Fibroblast of lung (primary cell): ENCODE measurements around the gene CYSTM1. TPM values are rescaled to one million over a fixed set of nuclear protein-coding genes. Genes with fewer than 3 reads are reported as not detected.

Experiments
- DNase-seq, 2 donors: peaks; one replicate each; pipeline versions ENCODE4 v3.0.0 to v3.0.0-alpha.2; 2010; ENCODE audit warnings: low read depth in 2 of 2
- H2AFZ ChIP-seq: 2 replicates; pipeline ENCODE4 v1.5.1; 2012; ENCODE audit warnings: low read length, control low read depth, inconsistent platforms
- H3K27ac ChIP-seq: 2 replicates; pipeline ENCODE4 v1.5.1; 2011; ENCODE audit warnings: low read length, control low read depth; ENCODE audit not compliant: insufficient read depth
- H3K27me3 ChIP-seq: 2 replicates; pipeline ENCODE4 v1.5.1; 2011; ENCODE audit warnings: mild to moderate bottlenecking, low read length; ENCODE audit not compliant: control insufficient read depth, insufficient read depth
- H3K36me3 ChIP-seq: 2 replicates; pipeline ENCODE4 v1.5.1; 2011; ENCODE audit warnings: low read length; ENCODE audit not compliant: control insufficient read depth, insufficient read depth
- H3K4me1 ChIP-seq: 2 replicates; pipeline ENCODE4 v1.5.1; 2011; ENCODE audit warnings: low read length; ENCODE audit not compliant: control insufficient read depth, insufficient read depth; ENCODE audit errors: extremely low read depth
- H3K4me2 ChIP-seq: 2 replicates; pipeline ENCODE4 v1.5.1; 2011; ENCODE audit warnings: low read length, control low read depth; ENCODE audit not compliant: insufficient read depth; ENCODE audit errors: extremely low read depth
- H3K4me3 ChIP-seq, 4 experiments: fragments of 200-600 bp in 1 of 4; sonication (generic) in 1 of 4; replicated peaks in 1 of 4; 2 replicates each; pipeline ENCODE4 v1.5.1; 2011 to 2016; ENCODE audit warnings: low read length in 4 of 4, low read depth in 3 of 4, mild to moderate bottlenecking in 3 of 4, control low read depth in 2 of 4, inconsistent platforms in 1 of 4, mixed read lengths in 1 of 4; ENCODE audit not compliant: insufficient read depth in 1 of 4; ENCODE audit errors: control extremely low read depth in 1 of 4
- H3K79me2 ChIP-seq: 2 replicates; pipeline ENCODE4 v1.5.1; 2012; ENCODE audit warnings: mild to moderate bottlenecking, low read length, inconsistent platforms; ENCODE audit not compliant: control insufficient read depth, insufficient read depth
- H3K9ac ChIP-seq: 2 replicates; pipeline ENCODE4 v1.5.1; 2011; ENCODE audit warnings: mild to moderate bottlenecking, low read length, control low read depth; ENCODE audit not compliant: insufficient read depth
- H3K9me3 ChIP-seq: 2 replicates; pipeline ENCODE4 v1.5.1; 2012; ENCODE audit warnings: low read depth, low read length; ENCODE audit not compliant: control insufficient read depth, insufficient read depth
- H4K20me1 ChIP-seq: 2 replicates; pipeline ENCODE4 v1.5.1; 2011; ENCODE audit warnings: low read length; ENCODE audit not compliant: control insufficient read depth, insufficient read depth; ENCODE audit errors: extremely low read depth
- EZH2 ChIP-seq: IDR thresholded peaks from 2 replicates; pipeline ENCODE4 v1.5.1; 2012; ENCODE audit warnings: low read length, control low read depth, mild to moderate bottlenecking; ENCODE audit errors: missing control alignments
- polyA plus RNA-seq, 2 donors: library from polyadenylated mRNA; depleted of rRNA in 1 of 2; stranded (reverse) in 1 of 2; unstranded in 1 of 2; fragments of >200 nt; gene quantifications; 2 replicates each; pipeline ENCODE4 v1.2.1, GENCODE V29; 2011 to 2012; ENCODE audit warnings: missing spikeins in 1 of 2
- total RNA-seq: library from RNA; depleted of rRNA; stranded (reverse); fragments of >200 nt; gene quantifications from 2 replicates; pipeline ENCODE4 v1.2.1, GENCODE V29; 2014
- TF ChIP-seq, protein P1 (sequence below), 2 donors: IDR thresholded peaks in 1 of 2; conservative IDR thresholded peaks in 1 of 2; 1 replicate in 1 of 2; 2 replicates in 1 of 2; pipeline ENCODE4 v1.5.1; 2011 to 2012; ENCODE audit warnings: low read length in 2 of 2, control low read depth in 1 of 2, inconsistent platforms in 1 of 2, low read depth in 1 of 2, mild to moderate bottlenecking in 1 of 2

CYSTM1 gene
- total and polyA plus RNA-seq, 2 donors (not counting 1 experiment from before 2014, with no cell fraction given), result 24.3 to 35.8 TPM

DNA sequence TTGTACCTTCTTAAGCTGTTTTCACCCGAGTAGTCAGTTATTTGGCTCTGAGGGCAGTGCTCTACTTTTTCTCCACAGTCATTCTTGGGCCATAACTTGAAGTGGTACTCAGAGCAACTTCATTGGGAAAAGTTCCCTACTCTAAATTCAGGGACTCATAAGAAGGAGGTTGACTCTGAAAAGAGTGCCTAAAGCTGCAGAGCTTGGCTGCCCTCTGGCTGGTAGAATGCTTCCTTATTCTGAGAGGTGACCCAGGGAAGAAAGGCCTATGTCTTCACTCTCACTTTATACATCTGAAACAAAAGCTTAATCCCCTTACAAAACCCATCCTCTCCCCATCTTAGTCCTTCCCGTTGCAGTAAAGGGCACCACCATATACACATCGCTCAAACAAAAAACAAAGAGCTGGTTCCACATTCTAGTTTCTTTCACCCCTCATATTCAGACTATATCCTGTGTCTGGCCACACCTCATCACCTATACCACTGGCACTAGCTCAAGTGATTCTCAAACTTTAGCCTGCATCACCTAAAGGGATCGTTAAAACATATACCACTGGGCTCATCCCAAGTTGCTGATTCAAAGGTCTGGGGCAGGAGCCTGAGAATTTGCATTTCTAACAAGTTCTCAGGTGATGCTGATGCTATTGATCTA lies 41.3 kb upstream of the CYSTM1 start:
- TF ChIP-seq, protein P1, sequence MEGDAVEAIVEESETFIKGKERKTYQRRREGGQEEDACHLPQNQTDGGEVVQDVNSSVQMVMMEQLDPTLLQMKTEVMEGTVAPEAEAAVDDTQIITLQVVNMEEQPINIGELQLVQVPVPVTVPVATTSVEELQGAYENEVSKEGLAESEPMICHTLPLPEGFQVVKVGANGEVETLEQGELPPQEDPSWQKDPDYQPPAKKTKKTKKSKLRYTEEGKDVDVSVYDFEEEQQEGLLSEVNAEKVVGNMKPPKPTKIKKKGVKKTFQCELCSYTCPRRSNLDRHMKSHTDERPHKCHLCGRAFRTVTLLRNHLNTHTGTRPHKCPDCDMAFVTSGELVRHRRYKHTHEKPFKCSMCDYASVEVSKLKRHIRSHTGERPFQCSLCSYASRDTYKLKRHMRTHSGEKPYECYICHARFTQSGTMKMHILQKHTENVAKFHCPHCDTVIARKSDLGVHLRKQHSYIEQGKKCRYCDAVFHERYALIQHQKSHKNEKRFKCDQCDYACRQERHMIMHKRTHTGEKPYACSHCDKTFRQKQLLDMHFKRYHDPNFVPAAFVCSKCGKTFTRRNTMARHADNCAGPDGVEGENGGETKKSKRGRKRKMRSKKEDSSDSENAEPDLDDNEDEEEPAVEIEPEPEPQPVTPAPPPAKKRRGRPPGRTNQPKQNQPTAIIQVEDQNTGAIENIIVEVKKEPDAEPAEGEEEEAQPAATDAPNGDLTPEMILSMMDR (conservative IDR thresholded peaks at IDR 0.05 in 1 of 2, IDR thresholded peaks at IDR 0.05 in 1 of 2; ENCODE audit: low read depth in 1 of 2, low read length in 2 of 2), result no peak
- TF ChIP-seq EZH2, result no peak
- H3K79me2 ChIP-seq, result no peaks in the 10 kb centered on the region
- H3K4me1 ChIP-seq, result peaks cover 12% of the 10 kb centered on the region
- H3K9me3 ChIP-seq, result no peaks in the 10 kb centered on the region
- no peak overlapping the region for H2AFZ ChIP-seq
- no peak overlapping the region for H3K4me3 ChIP-seq
- no peak for DNase-seq
- H3K4me2 ChIP-seq, result no peak overlapping the region
- H3K27ac ChIP-seq, result no peak overlapping the region
- no peaks in the 10 kb centered on the region for H3K36me3 ChIP-seq
- H3K9ac ChIP-seq, result no peak overlapping the region
- H4K20me1 ChIP-seq, result no peaks in the 10 kb centered on the region
- H3K27me3 ChIP-seq, result no peaks in the 10 kb centered on the region

DNA sequence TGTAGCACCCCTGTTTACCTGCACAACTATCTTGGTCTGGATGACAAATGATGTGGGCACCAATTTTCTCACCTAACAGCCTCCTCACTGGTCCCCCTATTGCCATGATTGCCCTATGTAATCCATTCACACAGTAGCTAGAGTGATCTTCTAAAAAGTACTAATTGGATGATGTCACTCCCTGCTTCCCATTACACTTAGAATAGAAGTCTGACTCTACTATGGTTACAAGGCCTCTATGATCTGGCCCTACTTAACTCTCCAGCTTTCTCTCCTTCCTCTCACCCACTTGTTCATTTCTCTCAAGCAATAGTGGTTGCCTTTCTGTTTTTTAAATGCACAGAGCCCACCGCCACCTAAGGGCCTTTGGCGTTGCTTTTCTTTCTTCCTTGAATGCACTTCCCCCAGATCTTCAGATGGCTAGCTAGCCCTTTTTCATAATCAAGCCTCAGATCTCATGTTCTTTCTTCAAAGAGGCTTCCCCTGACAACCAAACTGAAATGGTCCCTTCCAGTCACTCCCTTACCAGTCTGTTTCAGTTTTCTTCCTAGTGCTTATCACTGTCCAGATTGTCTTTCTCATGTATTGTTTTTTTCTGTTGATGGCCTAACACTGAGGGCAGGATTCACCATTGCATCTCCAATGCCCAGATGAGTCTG lies 40.6 kb upstream of the CYSTM1 start:
- TF ChIP-seq, protein P1 (conservative IDR thresholded peaks at IDR 0.05 in 1 of 2, IDR thresholded peaks at IDR 0.05 in 1 of 2; ENCODE audit: low read depth in 1 of 2, low read length in 2 of 2), result no peak
- TF ChIP-seq EZH2, result no peak

GRCh38 chr5:140135127-140135526 lies 39.9 kb upstream of the CYSTM1 start:
- Histone ChIP-seq H2AFZ (no peak overlapping the region), H3K79me2 (no peaks in the 10 kb centered on the region), H3K27me3 (no peaks in the 10 kb centered on the region), H3K36me3 (no peaks in the 10 kb centered on the region), H3K9me3 (no peaks in the 10 kb centered on the region), H4K20me1 (no peaks in the 10 kb centered on the region), H3K27ac (no peak overlapping the region), H3K4me1 (peaks cover 12% of the 10 kb centered on the region), H3K4me3 (no peak overlapping the region), H3K4me2 (no peak overlapping the region), H3K9ac (no peak overlapping the region)
- DNase-seq, result no peak
- TF ChIP-seq, protein P1 (conservative IDR thresholded peaks at IDR 0.05 in 1 of 2, IDR thresholded peaks at IDR 0.05 in 1 of 2; ENCODE audit: low read depth in 1 of 2, low read length in 2 of 2), result no peak
- no peak for TF ChIP-seq EZH2

More for the DNA sequence above, 40.6 kb upstream of the CYSTM1 start:
- Histone ChIP-seq H2AFZ (no peak overlapping the region), H3K4me3 (no peak overlapping the region), H3K36me3 (no peaks in the 10 kb centered on the region), H3K27ac (no peak overlapping the region), H3K9me3 (no peaks in the 10 kb centered on the region), H4K20me1 (no peaks in the 10 kb centered on the region), H3K4me1 (peaks cover 12% of the 10 kb centered on the region), H3K79me2 (no peaks in the 10 kb centered on the region), H3K27me3 (no peaks in the 10 kb centered on the region), H3K4me2 (no peak overlapping the region), H3K9ac (no peak overlapping the region)
- DNase-seq, result no peak
